Nephron progenitor cell (in vitro differentiated cells): ENCODE measurements around the gene ITGA2B.
A peak's percentile ranks its signal among the peaks of the same experiment; 100 is the strongest.

Source experiments
- DNase-seq: peaks from one replicate; pipeline ENCODE4 v3.0.0; 2021
- H3K27ac Mint-ChIP-seq: 2 replicates; pipeline ENCODE4 v1.8.0; 2021; ENCODE audit warnings: mild to moderate bottlenecking, moderate library complexity, mixed read lengths
- H3K27me3 Mint-ChIP-seq: 2 replicates; pipeline ENCODE4 v1.8.0; 2021; ENCODE audit warnings: mild to moderate bottlenecking, low read depth, mixed read lengths; ENCODE audit not compliant: poor library complexity
- H3K36me3 Mint-ChIP-seq: 2 replicates; pipeline ENCODE4 v1.8.0; 2021; ENCODE audit warnings: low read depth, mixed read lengths
- H3K4me1 Mint-ChIP-seq: 2 replicates; pipeline ENCODE4 v1.8.0; 2021; ENCODE audit warnings: mixed read lengths
- H3K4me3 Mint-ChIP-seq: 2 replicates; pipeline ENCODE4 v1.8.0; 2021; ENCODE audit warnings: mild to moderate bottlenecking, moderate library complexity, mixed read lengths
- H3K9me3 Mint-ChIP-seq: 2 replicates; pipeline ENCODE4 v1.8.0; 2021; ENCODE audit warnings: mild to moderate bottlenecking, moderate library complexity, mixed read lengths
- TF ChIP-seq, protein P1 (sequence below): fragments of 200-600 bp; sonication (generic); IDR thresholded peaks from 2 replicates; pipeline ENCODE4 v1.5.0; 2021; ENCODE audit warnings: antibody characterized with exemption

ITGA2B gene

DNA sequence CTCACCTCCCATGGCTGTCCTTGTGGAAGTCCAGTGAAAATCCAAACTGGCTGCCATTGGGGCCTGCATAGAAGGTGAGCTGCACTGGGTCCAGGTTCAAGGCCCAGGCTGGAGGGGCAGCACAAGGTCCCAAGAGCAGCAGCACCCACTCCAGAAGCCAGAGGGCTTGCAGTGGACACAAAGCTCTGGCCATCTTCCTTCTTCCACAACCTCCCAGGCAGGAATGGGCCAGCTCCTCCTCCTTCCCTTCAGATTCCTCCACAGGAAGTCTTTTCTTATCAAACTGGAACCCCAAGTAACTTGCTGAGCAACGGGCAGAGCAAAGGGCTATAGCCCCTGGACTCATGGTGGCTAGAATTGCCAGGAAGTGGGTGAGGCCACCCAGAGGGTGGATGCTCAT is at the start of gene ITGA2B:
TSS of gene ITGA2B (minus strand) at position 369 of the 400 bp plus-strand sequence. CDS start at position 193, 176 bp downstream.
- TF ChIP-seq, protein P1, sequence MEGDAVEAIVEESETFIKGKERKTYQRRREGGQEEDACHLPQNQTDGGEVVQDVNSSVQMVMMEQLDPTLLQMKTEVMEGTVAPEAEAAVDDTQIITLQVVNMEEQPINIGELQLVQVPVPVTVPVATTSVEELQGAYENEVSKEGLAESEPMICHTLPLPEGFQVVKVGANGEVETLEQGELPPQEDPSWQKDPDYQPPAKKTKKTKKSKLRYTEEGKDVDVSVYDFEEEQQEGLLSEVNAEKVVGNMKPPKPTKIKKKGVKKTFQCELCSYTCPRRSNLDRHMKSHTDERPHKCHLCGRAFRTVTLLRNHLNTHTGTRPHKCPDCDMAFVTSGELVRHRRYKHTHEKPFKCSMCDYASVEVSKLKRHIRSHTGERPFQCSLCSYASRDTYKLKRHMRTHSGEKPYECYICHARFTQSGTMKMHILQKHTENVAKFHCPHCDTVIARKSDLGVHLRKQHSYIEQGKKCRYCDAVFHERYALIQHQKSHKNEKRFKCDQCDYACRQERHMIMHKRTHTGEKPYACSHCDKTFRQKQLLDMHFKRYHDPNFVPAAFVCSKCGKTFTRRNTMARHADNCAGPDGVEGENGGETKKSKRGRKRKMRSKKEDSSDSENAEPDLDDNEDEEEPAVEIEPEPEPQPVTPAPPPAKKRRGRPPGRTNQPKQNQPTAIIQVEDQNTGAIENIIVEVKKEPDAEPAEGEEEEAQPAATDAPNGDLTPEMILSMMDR: no peak
- Mint-ChIP-seq H3K27me3 (peaks cover 31% of the 10 kb centered on the region), H3K4me3 (no peak within 1 kb of the TSS), H3K27ac (no peak within 1 kb of the TSS), H3K4me1 (peaks cover 28% of the 10 kb centered on the region), H3K9me3 (no peaks in the 10 kb centered on the region), H3K36me3 (no peaks in the 10 kb centered on the region)
- no peak for DNase-seq

DNA sequence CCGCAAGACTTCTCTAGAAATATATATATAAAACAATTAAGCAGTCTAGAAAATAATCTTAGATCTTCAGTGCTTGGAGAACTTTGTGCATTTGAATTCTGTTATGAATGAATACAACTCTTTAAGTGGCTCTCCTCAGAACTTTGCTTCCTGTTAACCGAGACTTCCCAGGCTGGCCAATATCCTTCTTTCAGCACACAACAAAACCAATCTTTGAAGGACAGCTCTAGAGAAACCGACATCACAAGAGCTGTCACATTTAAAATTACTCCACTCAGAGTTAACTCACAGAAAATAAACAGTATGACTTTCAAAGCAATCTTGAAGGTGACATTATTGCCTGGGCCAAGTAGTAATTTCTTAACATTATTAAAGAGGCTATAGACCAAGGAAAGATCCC is 49.7 kb upstream of the ITGA2B start:
- Mint-ChIP-seq H3K27me3 (no peaks in the 10 kb centered on the region), H3K27ac (peak overlapping the region; percentile 98), H3K9me3 (no peaks in the 10 kb centered on the region), H3K36me3 (peaks cover 30% of the 10 kb centered on the region), H3K4me1 (peaks cover 31% of the 10 kb centered on the region), H3K4me3 (no peak overlapping the region)
- no peak for DNase-seq
- TF ChIP-seq, protein P1: no peak

DNA sequence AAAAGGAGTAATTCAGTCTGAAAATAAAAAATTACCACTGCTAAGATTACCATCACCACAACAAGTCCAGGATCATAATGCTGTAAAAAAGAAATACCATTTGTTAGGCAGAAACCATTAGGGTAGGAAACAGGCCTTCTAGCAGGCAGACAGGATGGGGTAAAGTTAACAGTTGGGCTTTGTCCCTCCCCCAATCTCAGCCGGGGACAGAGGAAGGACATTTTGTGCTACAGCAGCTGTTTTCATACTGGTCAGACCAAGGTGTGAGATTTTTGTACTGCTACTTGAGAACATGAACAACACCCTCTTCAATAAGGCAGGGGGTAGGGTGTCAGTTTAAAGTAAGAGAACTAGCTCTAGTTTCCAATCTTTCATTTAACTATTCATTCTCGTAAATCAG is 49.2 kb upstream of the ITGA2B start:
- H3K27ac Mint-ChIP-seq: peak overlapping the region; percentile 98
- no peak for DNase-seq
- peaks cover 35% of the 10 kb centered on the region for H3K36me3 Mint-ChIP-seq
- H3K4me3 Mint-ChIP-seq: no peak overlapping the region
- TF ChIP-seq, protein P1: no peak
- no peaks in the 10 kb centered on the region for H3K27me3 Mint-ChIP-seq
- H3K9me3 Mint-ChIP-seq: no peaks in the 10 kb centered on the region
- H3K4me1 Mint-ChIP-seq: peaks cover 29% of the 10 kb centered on the region

DNA sequence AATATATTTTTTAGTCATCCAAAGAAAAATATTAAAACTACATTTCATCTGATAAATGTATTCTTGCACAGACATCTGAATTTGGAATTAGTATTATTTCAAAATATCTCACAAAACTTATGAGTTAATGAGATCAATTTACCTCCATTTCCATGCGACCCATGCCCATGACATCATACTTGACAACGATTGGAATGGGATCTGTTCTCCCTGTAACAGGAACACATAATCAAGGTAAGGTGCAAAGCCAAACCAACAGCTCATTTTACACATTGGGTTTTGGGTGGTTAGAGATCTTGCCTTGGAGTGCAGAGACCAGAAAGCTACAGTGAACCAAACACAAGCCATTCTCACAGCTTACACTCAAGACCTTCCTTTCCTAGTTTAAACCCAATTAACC is 46.9 kb upstream of the ITGA2B start:
- TF ChIP-seq, protein P1: no peak
- peaks cover 29% of the 10 kb centered on the region for H3K4me1 Mint-ChIP-seq
- peaks cover 57% of the 10 kb centered on the region for H3K36me3 Mint-ChIP-seq
- no peak overlapping the region for H3K27ac Mint-ChIP-seq
- H3K27me3 Mint-ChIP-seq: no peaks in the 10 kb centered on the region
- H3K4me3 Mint-ChIP-seq: no peak overlapping the region
- DNase-seq: no peak
- no peaks in the 10 kb centered on the region for H3K9me3 Mint-ChIP-seq

DNA sequence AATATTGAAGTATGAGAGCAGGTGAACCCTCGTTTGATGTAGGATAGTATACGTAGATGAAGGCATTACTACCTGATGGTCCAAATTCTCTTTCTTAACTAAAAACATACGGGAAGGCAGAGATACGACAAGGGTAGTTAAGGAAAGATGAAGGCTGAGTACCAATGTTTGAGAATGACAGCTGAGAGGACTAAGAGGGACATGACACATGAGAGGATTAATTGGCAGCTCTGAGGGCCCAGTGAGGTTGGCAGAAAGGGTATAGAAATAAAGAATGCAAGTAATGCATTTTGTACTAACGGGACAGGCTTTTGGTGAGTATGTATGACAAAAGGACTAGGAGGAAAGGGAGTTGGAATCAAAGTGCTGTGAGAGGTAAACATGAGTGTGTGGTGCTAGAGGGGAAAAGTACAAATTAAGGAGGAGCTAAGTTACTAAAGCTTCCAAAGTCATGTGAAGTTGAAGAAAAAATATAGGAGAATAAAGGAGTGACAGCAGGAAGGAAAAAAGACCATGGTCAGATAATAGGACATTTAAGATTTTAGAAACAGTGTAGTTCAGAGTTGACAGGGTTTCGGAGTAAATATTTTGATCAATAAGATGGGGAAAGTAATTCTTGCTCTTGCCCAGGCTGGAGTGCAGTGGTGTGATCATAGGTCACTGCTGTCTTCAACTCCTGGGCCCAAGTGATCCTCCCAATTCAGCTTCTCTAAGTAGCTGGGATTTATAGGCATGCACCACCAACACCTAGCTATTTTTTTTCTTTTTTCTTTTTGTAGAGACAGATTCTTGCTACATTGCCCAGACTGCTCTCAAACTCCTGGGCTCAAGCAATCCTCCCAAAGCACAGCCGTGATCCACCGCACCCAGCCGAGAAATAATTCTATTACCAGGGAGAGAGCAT is 43.1 kb upstream of the ITGA2B start:
- TF ChIP-seq, protein P1: no peak
- Mint-ChIP-seq H3K9me3 (no peaks in the 10 kb centered on the region), H3K4me3 (no peak overlapping the region)

More for the DNA sequence above, 43.1 kb upstream of the ITGA2B start:
- DNase-seq: no peak
- H3K27me3 Mint-ChIP-seq: no peaks in the 10 kb centered on the region
- H3K4me1 Mint-ChIP-seq: peaks cover 8% of the 10 kb centered on the region
- H3K27ac Mint-ChIP-seq: peak overlapping the region; percentile 1
- H3K36me3 Mint-ChIP-seq: peaks cover 74% of the 10 kb centered on the region
